ENCODE data around the gene CIAO2A.
A peak's percentile ranks its signal among the peaks of the same experiment; 100 is the strongest.
"Not testable (repeated sequence)": the region's sequence is repeated elsewhere in the genome, so short reads cannot be mapped to it uniquely, and the experiment has no call there.

The CIAO2A gene

GRCh38 chr15:64070965-64071851, 22.4 kb downstream of the CIAO2A start:
- FAIRE-seq (peak; percentile 89), DNase-seq (ENCODE audit: insufficient read length, low spot score) (peak; percentile 54)
- no peak for TF ChIP-seq POLR2A (IDR thresholded peaks at IDR 0.05; ENCODE audit: low read depth, low read length)

GRCh38 chr15:64070106-64070505, 23.5 kb downstream of the CIAO2A start:
- no peak for DNase-seq (ENCODE audit: insufficient read length, low spot score)
- no peak for TF ChIP-seq POLR2A (IDR thresholded peaks at IDR 0.05; ENCODE audit: low read depth, low read length)
- no peak for FAIRE-seq

- FAIRE-seq = no peak
- DNase-seq (ENCODE audit: insufficient read length, low spot score) = no peak
- no peak for TF ChIP-seq POLR2A (IDR thresholded peaks at IDR 0.05; ENCODE audit: low read depth, low read length)
These were observed 25.5 kb downstream of the CIAO2A start for GRCh38 chr15:64068133-64068532.

GRCh38 chr15:64067564-64068030, 26.0 kb downstream of the CIAO2A start:
- DNase-seq (ENCODE audit: insufficient read length, low spot score) (peak; percentile 35), FAIRE-seq (no peak)
- no peak for TF ChIP-seq POLR2A (IDR thresholded peaks at IDR 0.05; ENCODE audit: low read depth, low read length)

GRCh38 chr15:64066451-64066850, 27.2 kb downstream of the CIAO2A start:
- no peak for DNase-seq (ENCODE audit: insufficient read length, low spot score)
- no peak for TF ChIP-seq POLR2A (IDR thresholded peaks at IDR 0.05; ENCODE audit: low read depth, low read length)
- no peak for FAIRE-seq

- TF ChIP-seq POLR2A (IDR thresholded peaks at IDR 0.05; ENCODE audit: low read depth, low read length) = no peak
- FAIRE-seq (no peak), DNase-seq (ENCODE audit: insufficient read length, low spot score) (no peak)
These were observed 32.9 kb downstream of the CIAO2A start for GRCh38 chr15:64060716-64061115.

GRCh38 chr15:64059104-64059503, 34.5 kb downstream of the CIAO2A start:
- not testable (repeated sequence) for FAIRE-seq; DNase-seq (ENCODE audit: insufficient read length, low spot score)

- TF ChIP-seq POLR2A (IDR thresholded peaks at IDR 0.05; ENCODE audit: low read depth, low read length) = no peak
- no peak for DNase-seq (ENCODE audit: insufficient read length, low spot score)
- no peak for FAIRE-seq
These were observed 35.4 kb downstream of the CIAO2A start for GRCh38 chr15:64058279-64058678.

GRCh38 chr15:64053674-64054073, 40.0 kb downstream of the CIAO2A start:
- not testable (repeated sequence) for FAIRE-seq; DNase-seq (ENCODE audit: insufficient read length, low spot score)

GRCh38 chr15:64052925-64053491, 40.6 kb downstream of the CIAO2A start:
- TF ChIP-seq POLR2A (IDR thresholded peaks at IDR 0.05; ENCODE audit: low read depth, low read length) = no peak
- FAIRE-seq (no peak), DNase-seq (ENCODE audit: insufficient read length, low spot score) (no peak)

- FAIRE-seq = no peak
- no peak for DNase-seq (ENCODE audit: insufficient read length, low spot score)
- no peak for TF ChIP-seq POLR2A (IDR thresholded peaks at IDR 0.05; ENCODE audit: low read depth, low read length)
These were observed 42.0 kb downstream of the CIAO2A start for GRCh38 chr15:64051407-64052259.

GRCh38 chr15:64051093-64051402, 42.6 kb downstream of the CIAO2A start:
- DNase-seq (ENCODE audit: insufficient read length, low spot score) (no peak), FAIRE-seq (no peak)
- no peak for TF ChIP-seq POLR2A (IDR thresholded peaks at IDR 0.05; ENCODE audit: low read depth, low read length)

GRCh38 chr15:64050281-64051092, 43.2 kb downstream of the CIAO2A start:
- FAIRE-seq (no peak), DNase-seq (ENCODE audit: insufficient read length, low spot score) (no peak)
- no peak for TF ChIP-seq POLR2A (IDR thresholded peaks at IDR 0.05; ENCODE audit: low read depth, low read length)

Data from H54 (cell line).